ENCODE data around the gene RGS7.

- TF ChIP-seq, protein P1, sequence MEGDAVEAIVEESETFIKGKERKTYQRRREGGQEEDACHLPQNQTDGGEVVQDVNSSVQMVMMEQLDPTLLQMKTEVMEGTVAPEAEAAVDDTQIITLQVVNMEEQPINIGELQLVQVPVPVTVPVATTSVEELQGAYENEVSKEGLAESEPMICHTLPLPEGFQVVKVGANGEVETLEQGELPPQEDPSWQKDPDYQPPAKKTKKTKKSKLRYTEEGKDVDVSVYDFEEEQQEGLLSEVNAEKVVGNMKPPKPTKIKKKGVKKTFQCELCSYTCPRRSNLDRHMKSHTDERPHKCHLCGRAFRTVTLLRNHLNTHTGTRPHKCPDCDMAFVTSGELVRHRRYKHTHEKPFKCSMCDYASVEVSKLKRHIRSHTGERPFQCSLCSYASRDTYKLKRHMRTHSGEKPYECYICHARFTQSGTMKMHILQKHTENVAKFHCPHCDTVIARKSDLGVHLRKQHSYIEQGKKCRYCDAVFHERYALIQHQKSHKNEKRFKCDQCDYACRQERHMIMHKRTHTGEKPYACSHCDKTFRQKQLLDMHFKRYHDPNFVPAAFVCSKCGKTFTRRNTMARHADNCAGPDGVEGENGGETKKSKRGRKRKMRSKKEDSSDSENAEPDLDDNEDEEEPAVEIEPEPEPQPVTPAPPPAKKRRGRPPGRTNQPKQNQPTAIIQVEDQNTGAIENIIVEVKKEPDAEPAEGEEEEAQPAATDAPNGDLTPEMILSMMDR (conservative IDR thresholded peaks at IDR 0.05; ENCODE audit: low read length) = no peak
- TF ChIP-seq EZH2phosphoT487 (IDR thresholded peaks at IDR 0.05; ENCODE audit: borderline replicate concordance, low read depth, low read length) = no peak
Observed at GRCh38 chr1:240808381-240808780, 548.6 kb downstream of the RGS7 start.
